K562 (cell line): Measurements from ENCODE around the gene TMEM131L. TPM values are rescaled to one million over a fixed set of nuclear protein-coding genes. Genes with fewer than 3 reads are reported as not detected.

Experiments used
- HMGXB4 ChIP-seq: sonication (generic); formaldehyde crosslinking; IDR thresholded peaks from 2 replicates; pipeline ENCODE4 v1.8.1; 2023; ENCODE audit warnings: mild to moderate bottlenecking, missing genetic modification reagents
- PHF20 ChIP-seq: fragments of 450-650 bp; IDR thresholded peaks from 2 replicates; pipeline ENCODE4 v1.6.1; 2018; ENCODE audit not compliant: partially characterized antibody
- PHTF2 ChIP-seq: fragments of 250-450 bp; sonication (Bioruptor Pico); IDR thresholded peaks from 2 replicates; pipeline ENCODE4 v1.5.0; 2021; ENCODE audit warnings: mild to moderate bottlenecking
- polyA plus RNA-seq, 8 experiments: library from polyadenylated mRNA; depleted of rRNA in 4 of 8; stranded (reverse) in 5 of 8; unstranded in 3 of 8; fragments of >200 nt; fragmentation: Nextera tagmentation in 2 of 8; fragmentation: Illumina TruSeq in 1 of 8; extraction: Ambion mirVana in 2 of 8; extraction: Trizol in 1 of 8; gene quantifications; 2 replicates each; pipeline versions ENCODE4 v1.2.1 to v1.2.3, GENCODE V29; 2011 to 2014; ENCODE audit warnings: inconsistent platforms in 1 of 8, missing spikeins in 1 of 8
- total RNA-seq, 7 experiments: library from RNA; depleted of rRNA in 6 of 7; stranded (reverse); fragments of >200 nt in 6 of 7; fragmentation: Illumina TruSeq in 2 of 7; extraction: Trizol in 2 of 7; gene quantifications; 2 replicates each; pipeline versions ENCODE4 v1.2.1 to v1.2.3, GENCODE V29; 2011 to 2021; ENCODE audit warnings: low replicate concordance in 1 of 7
- TF ChIP-seq, protein P1 (sequence below): fragments of 250-450 bp; sonication (Bioruptor Pico); IDR thresholded peaks from 2 replicates; pipeline ENCODE4 v1.8.0; 2021; ENCODE audit warnings: mild to moderate bottlenecking, moderate library complexity
- TF ChIP-seq, protein P2 (sequence below): fragments of 450-650 bp; formaldehyde crosslinking; conservative IDR thresholded peaks from 2 replicates; pipeline ENCODE4 v1.4.0; 2022; ENCODE audit warnings: mild to moderate bottlenecking, missing genetic modification characterization
- TF ChIP-seq, protein P3 (sequence below), 2 experiments: fragments of 250-450 bp in 1 of 2; fragments of 450-650 bp in 1 of 2; sonication (Bioruptor Pico) in 1 of 2; IDR thresholded peaks; 2 replicates each; pipeline versions ENCODE4 v1.6.1 to v1.8.0; 2016 to 2021; ENCODE audit warnings: mild to moderate bottlenecking in 2 of 2, moderate library complexity in 2 of 2, missing compliant biosample characterization in 1 of 2, missing genetic modification characterization in 1 of 2
- TF ChIP-seq, protein P4 (sequence below): fragments of 250-450 bp; sonication (Bioruptor Pico); IDR thresholded peaks from 2 replicates; pipeline ENCODE4 v1.5.0; 2022; ENCODE audit warnings: mild to moderate bottlenecking

The TMEM131L gene
- total and polyA plus RNA-seq, 9 of the 15 experiments (the other 6 are each of a cell fraction or from before 2014, with no cell fraction given) = 1.2 to 20.8 (median 12.9) TPM

DNA sequence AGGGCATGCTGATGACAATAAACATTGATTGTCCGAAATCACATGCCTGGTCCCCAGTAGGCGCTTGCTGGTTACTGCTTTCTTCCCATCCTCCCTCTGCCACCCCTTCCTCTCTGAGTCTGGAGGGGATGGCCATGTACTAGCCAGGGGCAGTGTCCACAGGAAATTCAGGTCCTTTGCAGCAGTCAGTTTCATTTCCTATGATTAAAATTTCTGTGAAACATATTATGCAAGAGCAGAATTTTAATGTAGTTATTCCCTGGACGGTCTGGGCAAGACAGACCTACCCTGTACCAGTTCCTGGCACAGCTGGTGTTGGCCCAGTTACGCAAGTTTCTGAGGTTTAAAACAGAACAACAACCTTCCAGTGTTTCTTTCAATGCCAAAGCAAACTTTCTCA, 189.8 kb downstream of the TMEM131L start (continued):
- TF ChIP-seq HMGXB4 (no peak), PHF20 (no peak), PHTF2 (no peak)
- TF ChIP-seq, protein P1, sequence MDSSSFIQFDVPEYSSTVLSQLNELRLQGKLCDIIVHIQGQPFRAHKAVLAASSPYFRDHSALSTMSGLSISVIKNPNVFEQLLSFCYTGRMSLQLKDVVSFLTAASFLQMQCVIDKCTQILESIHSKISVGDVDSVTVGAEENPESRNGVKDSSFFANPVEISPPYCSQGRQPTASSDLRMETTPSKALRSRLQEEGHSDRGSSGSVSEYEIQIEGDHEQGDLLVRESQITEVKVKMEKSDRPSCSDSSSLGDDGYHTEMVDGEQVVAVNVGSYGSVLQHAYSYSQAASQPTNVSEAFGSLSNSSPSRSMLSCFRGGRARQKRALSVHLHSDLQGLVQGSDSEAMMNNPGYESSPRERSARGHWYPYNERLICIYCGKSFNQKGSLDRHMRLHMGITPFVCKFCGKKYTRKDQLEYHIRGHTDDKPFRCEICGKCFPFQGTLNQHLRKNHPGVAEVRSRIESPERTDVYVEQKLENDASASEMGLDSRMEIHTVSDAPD (CRISPR knock-in tag) = no peak
- TF ChIP-seq, protein P2, sequence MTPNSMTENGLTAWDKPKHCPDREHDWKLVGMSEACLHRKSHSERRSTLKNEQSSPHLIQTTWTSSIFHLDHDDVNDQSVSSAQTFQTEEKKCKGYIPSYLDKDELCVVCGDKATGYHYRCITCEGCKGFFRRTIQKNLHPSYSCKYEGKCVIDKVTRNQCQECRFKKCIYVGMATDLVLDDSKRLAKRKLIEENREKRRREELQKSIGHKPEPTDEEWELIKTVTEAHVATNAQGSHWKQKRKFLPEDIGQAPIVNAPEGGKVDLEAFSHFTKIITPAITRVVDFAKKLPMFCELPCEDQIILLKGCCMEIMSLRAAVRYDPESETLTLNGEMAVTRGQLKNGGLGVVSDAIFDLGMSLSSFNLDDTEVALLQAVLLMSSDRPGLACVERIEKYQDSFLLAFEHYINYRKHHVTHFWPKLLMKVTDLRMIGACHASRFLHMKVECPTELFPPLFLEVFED (CRISPR knock-in tag) = no peak
- TF ChIP-seq, protein P3, sequence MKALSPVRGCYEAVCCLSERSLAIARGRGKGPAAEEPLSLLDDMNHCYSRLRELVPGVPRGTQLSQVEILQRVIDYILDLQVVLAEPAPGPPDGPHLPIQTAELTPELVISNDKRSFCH (CRISPR knock-in tag; IDR thresholded peaks at IDR 0.05) = no peak
- TF ChIP-seq, protein P3 (tag; IDR thresholded peaks at IDR 0.05) = no peak
- TF ChIP-seq, protein P4, sequence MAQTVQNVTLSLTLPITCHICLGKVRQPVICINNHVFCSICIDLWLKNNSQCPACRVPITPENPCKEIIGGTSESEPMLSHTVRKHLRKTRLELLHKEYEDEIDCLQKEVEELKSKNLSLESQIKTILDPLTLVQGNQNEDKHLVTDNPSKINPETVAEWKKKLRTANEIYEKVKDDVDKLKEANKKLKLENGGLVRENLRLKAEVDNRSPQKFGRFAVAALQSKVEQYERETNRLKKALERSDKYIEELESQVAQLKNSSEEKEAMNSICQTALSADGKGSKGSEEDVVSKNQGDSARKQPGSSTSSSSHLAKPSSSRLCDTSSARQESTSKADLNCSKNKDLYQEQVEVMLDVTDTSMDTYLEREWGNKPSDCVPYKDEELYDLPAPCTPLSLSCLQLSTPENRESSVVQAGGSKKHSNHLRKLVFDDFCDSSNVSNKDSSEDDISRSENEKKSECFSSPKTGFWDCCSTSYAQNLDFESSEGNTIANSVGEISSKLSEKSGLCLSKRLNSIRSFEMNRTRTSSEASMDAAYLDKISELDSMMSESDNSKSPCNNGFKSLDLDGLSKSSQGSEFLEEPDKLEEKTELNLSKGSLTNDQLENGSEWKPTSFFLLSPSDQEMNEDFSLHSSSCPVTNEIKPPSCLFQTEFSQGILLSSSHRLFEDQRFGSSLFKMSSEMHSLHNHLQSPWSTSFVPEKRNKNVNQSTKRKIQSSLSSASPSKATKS = no peak
